ENCODE measurements around the gene OPRD1.
"Not testable (repeated sequence)": the region's sequence is repeated elsewhere in the genome, so short reads cannot be mapped to it uniquely, and the experiment has no call there.

Gene OPRD1

DNA sequence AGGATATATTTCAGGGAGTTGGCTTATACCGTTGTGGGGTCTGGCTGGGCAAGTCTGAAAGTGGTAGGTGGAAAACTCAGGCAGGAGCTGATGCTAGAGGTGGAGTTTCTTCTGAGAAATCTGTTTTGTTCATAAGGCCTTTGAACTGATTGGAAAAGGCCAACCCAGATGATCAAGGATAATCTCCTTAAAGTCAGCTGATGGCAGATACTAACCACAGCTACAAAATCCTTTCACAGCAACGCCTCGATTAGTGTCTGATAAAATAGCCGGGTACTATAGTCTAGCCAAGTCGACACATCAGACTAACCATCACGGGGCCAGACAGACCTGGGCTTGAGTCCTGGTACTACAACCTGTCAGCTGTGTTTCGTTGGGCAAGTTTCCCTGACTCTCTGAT lies 21.4 kb downstream of the OPRD1 start:
- TF ChIP-seq, protein P1, sequence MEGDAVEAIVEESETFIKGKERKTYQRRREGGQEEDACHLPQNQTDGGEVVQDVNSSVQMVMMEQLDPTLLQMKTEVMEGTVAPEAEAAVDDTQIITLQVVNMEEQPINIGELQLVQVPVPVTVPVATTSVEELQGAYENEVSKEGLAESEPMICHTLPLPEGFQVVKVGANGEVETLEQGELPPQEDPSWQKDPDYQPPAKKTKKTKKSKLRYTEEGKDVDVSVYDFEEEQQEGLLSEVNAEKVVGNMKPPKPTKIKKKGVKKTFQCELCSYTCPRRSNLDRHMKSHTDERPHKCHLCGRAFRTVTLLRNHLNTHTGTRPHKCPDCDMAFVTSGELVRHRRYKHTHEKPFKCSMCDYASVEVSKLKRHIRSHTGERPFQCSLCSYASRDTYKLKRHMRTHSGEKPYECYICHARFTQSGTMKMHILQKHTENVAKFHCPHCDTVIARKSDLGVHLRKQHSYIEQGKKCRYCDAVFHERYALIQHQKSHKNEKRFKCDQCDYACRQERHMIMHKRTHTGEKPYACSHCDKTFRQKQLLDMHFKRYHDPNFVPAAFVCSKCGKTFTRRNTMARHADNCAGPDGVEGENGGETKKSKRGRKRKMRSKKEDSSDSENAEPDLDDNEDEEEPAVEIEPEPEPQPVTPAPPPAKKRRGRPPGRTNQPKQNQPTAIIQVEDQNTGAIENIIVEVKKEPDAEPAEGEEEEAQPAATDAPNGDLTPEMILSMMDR (IDR thresholded peaks at IDR 0.05; ENCODE audit: extremely low read depth, missing control alignments), result no peak
- no peak for DNase-seq (ENCODE audit: low spot score)

DNA sequence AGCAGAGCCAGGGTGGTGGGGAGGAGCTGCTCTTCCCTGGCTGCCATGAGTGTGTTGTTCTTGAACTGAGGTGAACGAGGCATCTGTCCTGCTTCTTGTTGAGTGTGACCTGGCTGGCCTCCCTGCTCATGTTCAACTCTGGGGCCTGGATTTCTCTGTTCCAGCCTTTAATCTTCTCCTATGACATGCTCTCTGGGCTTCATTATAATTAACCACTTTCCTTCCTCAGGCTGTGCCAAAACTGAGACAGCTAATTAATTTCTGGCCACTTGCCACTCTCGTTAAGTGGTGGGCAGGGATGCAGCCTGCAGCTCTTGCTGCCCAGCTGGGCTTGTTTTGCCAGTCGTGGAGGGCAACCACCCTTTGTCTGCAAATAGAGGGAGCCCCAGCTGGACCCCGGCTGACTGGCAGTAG lies 23.3 kb downstream of the OPRD1 start:
- TF ChIP-seq, protein P1 (IDR thresholded peaks at IDR 0.05; ENCODE audit: extremely low read depth, missing control alignments), result no peak

DNA sequence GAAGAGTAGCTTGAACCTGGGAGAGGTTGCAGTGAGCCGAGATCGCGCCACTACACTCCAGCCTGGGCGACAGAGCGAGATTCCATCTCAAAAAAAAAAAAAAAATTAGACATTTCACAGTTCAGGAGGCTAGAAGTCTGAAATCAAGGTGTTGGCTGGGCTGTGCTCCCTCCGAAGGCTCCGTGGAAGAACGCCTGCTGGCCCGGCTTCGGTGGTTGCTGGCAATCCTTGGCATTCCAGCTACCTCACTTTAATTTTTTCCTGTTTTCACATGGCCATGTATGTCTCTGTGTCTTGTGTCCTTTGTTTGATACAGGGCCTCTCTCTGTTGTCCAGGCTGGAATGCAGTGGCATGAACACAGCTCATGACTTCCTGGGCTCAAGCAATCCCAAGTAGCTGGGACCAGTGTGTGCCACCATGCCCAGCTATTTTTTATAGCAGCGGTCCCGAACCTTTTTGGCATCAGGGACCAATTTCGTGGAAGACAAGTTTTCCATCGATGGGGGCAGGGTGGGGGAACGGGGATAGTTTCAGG lies 24.5 kb downstream of the OPRD1 start:
- TF ChIP-seq, protein P1 (IDR thresholded peaks at IDR 0.05; ENCODE audit: extremely low read depth, missing control alignments), result no peak

More for the DNA sequence above, 23.3 kb downstream of the OPRD1 start:
- DNase-seq (ENCODE audit: low spot score), result no peak

DNA sequence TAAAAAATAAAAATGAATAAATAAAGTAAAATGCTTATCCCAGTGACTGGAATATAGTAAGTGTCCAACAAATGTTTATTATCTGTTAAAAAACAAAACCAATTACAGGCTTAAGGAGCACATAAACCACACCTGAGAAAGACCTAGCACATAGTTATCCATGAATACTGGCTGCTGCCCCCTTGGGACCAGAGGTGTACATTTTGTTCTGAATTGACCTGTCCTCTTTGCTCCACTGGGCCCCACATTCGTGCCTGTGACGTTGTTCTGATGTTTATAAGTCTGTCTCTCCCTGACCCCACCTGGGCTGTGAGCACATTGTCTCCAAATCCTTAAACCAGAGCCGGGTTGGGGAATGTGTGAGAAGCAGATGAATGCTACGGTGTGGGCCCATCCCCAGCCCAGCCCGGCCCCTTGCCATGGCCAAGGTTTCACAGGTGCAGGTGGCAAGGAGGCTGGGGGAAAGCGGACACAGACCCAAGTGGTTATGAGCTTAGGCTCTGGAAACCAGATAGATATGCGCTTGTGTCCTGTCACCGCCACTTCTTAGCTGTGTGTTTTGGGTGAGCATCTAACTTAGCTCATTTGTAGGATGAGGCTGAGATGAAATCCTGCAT lies 29.1 kb downstream of the OPRD1 start:
- DNase-seq (ENCODE audit: low spot score), result no peak
- TF ChIP-seq, protein P1 (IDR thresholded peaks at IDR 0.05; ENCODE audit: extremely low read depth, missing control alignments), result no peak

More for the DNA sequence above, 24.5 kb downstream of the OPRD1 start:
- DNase-seq (ENCODE audit: low spot score), result no peak

DNA sequence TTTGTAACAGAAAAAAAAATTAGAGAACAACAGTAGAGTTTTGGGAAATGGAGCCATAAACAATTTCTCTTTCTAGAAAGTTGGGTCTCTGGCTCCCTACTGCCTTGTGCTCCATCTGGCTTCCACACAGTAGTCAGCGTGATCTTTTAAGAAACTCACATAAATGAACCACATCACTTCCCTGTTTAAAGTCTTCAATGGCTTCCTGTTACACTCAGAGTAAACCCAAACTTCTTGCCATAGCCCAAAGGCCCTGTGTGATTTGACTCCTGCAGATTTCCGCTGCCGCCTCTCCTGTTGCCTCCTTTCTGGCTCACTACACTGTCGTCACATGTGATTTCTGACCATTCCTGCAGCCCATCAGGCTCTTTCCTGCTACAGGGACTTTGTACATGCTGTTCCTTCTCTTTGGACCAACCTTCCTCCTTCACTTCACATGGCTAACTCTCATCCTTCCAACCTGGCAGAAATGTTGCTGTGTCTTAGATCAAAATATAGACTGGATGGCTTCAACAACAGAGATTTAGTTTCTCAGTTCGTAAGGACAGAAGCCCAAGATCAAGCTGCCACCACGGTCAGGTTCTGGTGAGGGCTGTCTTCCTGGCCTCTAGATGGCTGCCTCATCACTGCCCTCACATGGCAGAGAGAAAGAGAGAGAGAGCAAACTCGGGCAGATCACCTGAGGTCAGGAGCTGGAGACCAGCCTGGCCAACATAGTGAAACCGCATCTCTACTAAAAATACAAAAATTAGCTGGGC lies 34.0 kb downstream of the OPRD1 start:
- DNase-seq (ENCODE audit: low spot score), result no peak
- TF ChIP-seq, protein P1 (IDR thresholded peaks at IDR 0.05; ENCODE audit: extremely low read depth, missing control alignments), result no peak

DNA sequence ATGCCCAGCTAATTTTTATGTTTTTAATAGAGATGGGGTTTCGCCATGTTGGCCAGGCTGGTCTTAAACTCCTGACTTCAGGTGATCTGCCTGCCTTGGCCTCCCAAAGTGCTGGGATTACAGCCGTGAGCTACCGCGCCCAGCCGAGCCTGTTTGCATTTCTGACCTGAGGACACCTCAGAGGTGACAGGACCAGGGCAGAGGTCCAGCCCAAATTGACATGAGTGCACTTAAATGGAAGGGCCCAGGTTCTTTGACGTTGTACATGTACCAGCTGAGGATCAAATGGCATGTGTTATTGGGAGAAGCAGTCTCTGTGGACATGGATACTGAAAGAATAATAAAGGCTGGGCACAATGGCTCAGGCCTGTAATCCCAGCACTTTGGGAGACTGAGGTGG lies 35.2 kb downstream of the OPRD1 start:
- DNase-seq (ENCODE audit: low spot score), result not testable (repeated sequence)

DNA sequence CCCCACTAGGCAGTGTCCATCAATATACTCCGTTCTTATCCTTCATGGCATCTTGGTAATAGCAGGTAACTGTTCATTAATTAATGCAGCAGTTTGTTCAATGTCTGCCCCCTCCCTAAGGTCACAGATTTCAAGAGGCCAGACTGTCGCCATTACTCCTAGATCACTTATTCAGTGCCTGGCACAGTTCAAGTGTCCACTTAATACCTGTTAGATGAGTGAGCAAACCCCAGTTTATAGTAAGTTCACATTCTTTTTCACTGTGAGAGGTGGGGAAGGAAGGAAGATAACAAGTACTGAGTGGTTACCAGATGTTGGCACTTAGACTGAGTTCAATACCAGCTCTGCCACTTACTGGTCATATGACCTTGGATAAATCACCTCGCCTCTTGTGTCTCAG lies 36.4 kb downstream of the OPRD1 start:
- TF ChIP-seq, protein P1 (IDR thresholded peaks at IDR 0.05; ENCODE audit: extremely low read depth, missing control alignments), result no peak
- no peak for DNase-seq (ENCODE audit: low spot score)

Measured in GM20000 (cell line).